ENCODE results near the gene ATXN1.

ATXN1 gene

GRCh38 chr6:16270178-16270794 is 491.0 kb downstream of the ATXN1 start:
- TF ChIP-seq GATA3 (IDR thresholded peaks at IDR 0.05; ENCODE audit: low read depth, low read length) (no peak), GATA2 (IDR thresholded peaks at IDR 0.05; ENCODE audit: low read depth, low read length) (no peak)

GRCh38 chr6:16267428-16268263 is 493.6 kb downstream of the ATXN1 start:
- TF ChIP-seq GATA2 (IDR thresholded peaks at IDR 0.05; ENCODE audit: low read depth, low read length) (no peak), GATA3 (IDR thresholded peaks at IDR 0.05; ENCODE audit: low read depth, low read length) (no peak)

GRCh38 chr6:16265351-16266341 is 495.6 kb downstream of the ATXN1 start:
- no peak for TF ChIP-seq GATA2 (IDR thresholded peaks at IDR 0.05; ENCODE audit: low read depth, low read length)
- no peak for TF ChIP-seq GATA3 (IDR thresholded peaks at IDR 0.05; ENCODE audit: low read depth, low read length)

DNA sequence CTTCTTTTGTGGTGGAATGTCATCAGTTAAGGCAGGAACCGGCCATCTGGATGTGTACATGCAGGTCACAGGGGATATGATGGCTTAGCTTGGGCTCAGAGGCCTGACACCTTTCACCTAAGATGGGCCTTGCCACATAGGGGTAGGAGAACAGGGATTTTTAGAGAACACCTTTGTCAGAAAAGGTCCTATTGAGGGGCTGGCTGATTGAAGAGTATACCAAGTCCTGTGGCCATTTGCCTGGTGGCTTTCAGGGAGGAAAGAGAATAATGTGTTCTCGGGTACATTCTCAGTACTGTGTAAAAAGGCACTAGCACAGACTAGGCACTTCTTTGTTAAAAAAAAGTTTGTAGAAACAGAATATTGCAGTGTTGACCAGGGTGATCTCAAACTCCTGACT is 496.5 kb downstream of the ATXN1 start:
- TF ChIP-seq GATA3 (IDR thresholded peaks at IDR 0.05; ENCODE audit: low read depth, low read length) = no peak
- TF ChIP-seq GATA2 (IDR thresholded peaks at IDR 0.05; ENCODE audit: low read depth, low read length) = no peak

DNA sequence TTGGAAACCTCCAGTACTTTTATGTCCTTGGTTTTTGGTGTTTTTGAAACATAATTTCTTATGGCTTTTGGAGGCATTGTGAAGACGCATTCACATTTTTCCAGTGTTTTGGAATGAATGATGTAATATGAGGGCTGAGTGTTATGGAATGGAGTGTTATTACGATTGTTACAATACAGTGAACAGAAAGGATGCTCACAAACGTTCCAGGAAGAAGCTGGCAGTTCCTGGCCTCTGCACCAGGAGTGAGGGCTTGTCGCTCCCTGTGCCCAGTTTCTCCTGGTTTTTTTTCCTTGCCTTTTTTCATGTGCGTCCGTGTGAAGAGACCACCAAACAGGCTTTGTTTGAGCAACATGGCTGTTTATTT is 502.6 kb downstream of the ATXN1 start:
- no peak for TF ChIP-seq GATA2 (IDR thresholded peaks at IDR 0.05; ENCODE audit: low read depth, low read length)
- TF ChIP-seq GATA3 (IDR thresholded peaks at IDR 0.05; ENCODE audit: low read depth, low read length) = no peak

- no peak for TF ChIP-seq GATA2 (IDR thresholded peaks at IDR 0.05; ENCODE audit: low read depth, low read length)
- no peak for TF ChIP-seq GATA3 (IDR thresholded peaks at IDR 0.05; ENCODE audit: low read depth, low read length)
These were observed 503.1 kb downstream of the ATXN1 start for GRCh38 chr6:16257999-16258708.

DNA sequence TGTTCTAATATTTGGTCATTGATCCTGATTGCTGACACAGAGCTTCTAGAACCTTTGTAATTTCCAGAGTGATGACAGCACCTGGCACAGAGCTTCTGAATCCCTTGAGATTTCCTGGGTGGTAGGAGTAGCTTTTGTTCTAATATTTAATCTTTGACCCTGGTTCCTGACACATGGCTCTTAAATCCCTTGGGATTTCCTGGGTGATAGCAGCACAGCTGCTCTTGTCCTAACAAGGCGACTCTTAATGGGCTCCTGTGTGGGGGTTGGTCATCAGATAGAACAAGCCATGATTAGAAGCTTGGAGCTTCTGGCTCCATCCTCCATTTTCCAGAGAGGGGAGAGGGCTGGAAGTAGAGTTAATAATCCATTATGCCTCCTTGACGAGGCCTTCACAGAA is 504.5 kb downstream of the ATXN1 start:
- no peak for TF ChIP-seq GATA2 (IDR thresholded peaks at IDR 0.05; ENCODE audit: low read depth, low read length)
- no peak for TF ChIP-seq GATA3 (IDR thresholded peaks at IDR 0.05; ENCODE audit: low read depth, low read length)

GRCh38 chr6:16254535-16254934 is 506.7 kb downstream of the ATXN1 start:
- TF ChIP-seq GATA2 (IDR thresholded peaks at IDR 0.05; ENCODE audit: low read depth, low read length) (no peak), GATA3 (IDR thresholded peaks at IDR 0.05; ENCODE audit: low read depth, low read length) (no peak)

DNA sequence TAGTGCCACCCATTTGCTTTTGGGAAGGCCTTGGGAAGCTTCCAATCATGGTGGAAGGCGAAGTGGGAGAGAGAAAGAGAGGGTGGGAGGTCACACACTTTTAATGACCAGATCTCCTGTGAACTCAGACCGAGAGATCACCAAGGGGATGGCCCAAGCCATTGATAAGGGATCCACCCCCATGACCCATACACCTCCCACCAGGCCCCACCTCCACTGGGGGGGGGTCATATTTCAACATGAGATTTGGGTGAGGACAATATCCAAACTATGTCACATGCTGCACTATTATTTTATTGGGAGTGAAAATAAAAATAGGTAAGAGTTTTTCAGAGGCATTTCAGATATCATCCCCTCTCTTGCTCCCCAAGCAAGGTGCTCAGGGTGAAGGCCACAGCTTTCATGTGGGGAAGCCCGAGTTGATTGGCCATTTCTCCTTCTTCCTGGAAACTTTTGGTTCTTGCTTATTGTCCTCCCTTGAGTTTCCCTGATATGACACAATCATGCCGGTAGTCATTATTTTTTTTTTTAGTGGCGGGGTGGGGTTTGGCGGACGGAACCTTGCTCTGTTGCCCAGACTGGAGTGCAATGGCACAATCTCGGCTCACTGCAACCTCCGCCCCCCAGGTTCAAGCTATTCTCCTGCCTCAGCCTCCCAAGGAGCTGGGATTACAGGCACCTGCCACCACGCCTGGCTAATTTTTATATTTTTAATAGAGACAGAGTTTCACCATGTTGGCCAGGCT is 507.7 kb downstream of the ATXN1 start:
- TF ChIP-seq GATA2 (IDR thresholded peaks at IDR 0.05; ENCODE audit: low read depth, low read length) (no peak), GATA3 (IDR thresholded peaks at IDR 0.05; ENCODE audit: low read depth, low read length) (no peak)

GRCh38 chr6:16252686-16253299 is 508.5 kb downstream of the ATXN1 start:
- TF ChIP-seq GATA3 (IDR thresholded peaks at IDR 0.05; ENCODE audit: low read depth, low read length) (no peak), GATA2 (IDR thresholded peaks at IDR 0.05; ENCODE audit: low read depth, low read length) (no peak)

- TF ChIP-seq GATA2 (IDR thresholded peaks at IDR 0.05; ENCODE audit: low read depth, low read length) (no peak), GATA3 (IDR thresholded peaks at IDR 0.05; ENCODE audit: low read depth, low read length) (no peak)
These were observed 509.6 kb downstream of the ATXN1 start for GRCh38 chr6:16251706-16252105.

GRCh38 chr6:16249971-16250370 is 511.3 kb downstream of the ATXN1 start:
- TF ChIP-seq GATA2 (IDR thresholded peaks at IDR 0.05; ENCODE audit: low read depth, low read length) (no peak), GATA3 (IDR thresholded peaks at IDR 0.05; ENCODE audit: low read depth, low read length) (no peak)
